ENCODE results near the gene RHBDD3.

RHBDD3 gene

GRCh38 chr22:29309332-29310064 is 41.7 kb upstream of the RHBDD3 start (continued):
- TF ChIP-seq PATZ1 (CRISPR knock-in tag; IDR thresholded peaks at IDR 0.05; ENCODE audit: borderline replicate concordance) (no peak), ZNF70 (CRISPR knock-in tag; IDR thresholded peaks at IDR 0.05) (no peak), RARB (CRISPR knock-in tag; IDR thresholded peaks at IDR 0.05) (no peak), ZNF565 (CRISPR knock-in tag; conservative IDR thresholded peaks at IDR 0.05; ENCODE audit: low read depth) (no peak), PPARA (CRISPR knock-in tag; IDR thresholded peaks at IDR 0.05; ENCODE audit: borderline replicate concordance) (no peak)

- ATAC-seq, result no peak
- no peak for TF ChIP-seq ZNF8 (CRISPR knock-in tag; IDR thresholded peaks at IDR 0.05)
- no peak for TF ChIP-seq POU6F1 (CRISPR knock-in tag; IDR thresholded peaks at IDR 0.05; ENCODE audit: borderline replicate concordance, low read depth)
- no peak for TF ChIP-seq ZFP30 (CRISPR knock-in tag; IDR thresholded peaks at IDR 0.05)
- TF ChIP-seq CSRNP3 (CRISPR knock-in tag; IDR thresholded peaks at IDR 0.05), result no peak
- TF ChIP-seq ZNF565 (CRISPR knock-in tag; conservative IDR thresholded peaks at IDR 0.05; ENCODE audit: low read depth), result no peak
- no peak for TF ChIP-seq TCF4 (CRISPR knock-in tag; IDR thresholded peaks at IDR 0.05; ENCODE audit: borderline replicate concordance)
- TF ChIP-seq OSR1 (CRISPR knock-in tag; IDR thresholded peaks at IDR 0.05), result no peak
- no peak for TF ChIP-seq PPARA (CRISPR knock-in tag; IDR thresholded peaks at IDR 0.05; ENCODE audit: borderline replicate concordance)
- no peak for TF ChIP-seq ZC3H10 (CRISPR knock-in tag; IDR thresholded peaks at IDR 0.05)
- no peak for TF ChIP-seq ARNTL (CRISPR knock-in tag; IDR thresholded peaks at IDR 0.05; ENCODE audit: borderline replicate concordance, low read depth)
- no peak for TF ChIP-seq TSHZ2 (CRISPR knock-in tag; IDR thresholded peaks at IDR 0.05)
- TF ChIP-seq SNAI2 (CRISPR knock-in tag; IDR thresholded peaks at IDR 0.05), result no peak
- TF ChIP-seq CREB5 (CRISPR knock-in tag; IDR thresholded peaks at IDR 0.05; ENCODE audit: low read depth), result no peak
- TF ChIP-seq ZNF70 (CRISPR knock-in tag; IDR thresholded peaks at IDR 0.05), result no peak
Measured at GRCh38 chr22:29308791-29309262, 41.0 kb upstream of the RHBDD3 start.

- TF ChIP-seq ISL1 (CRISPR knock-in tag; IDR thresholded peaks at IDR 0.05) (no peak), RARB (CRISPR knock-in tag; IDR thresholded peaks at IDR 0.05) (no peak)
- no peak for ATAC-seq
Measured at GRCh38 chr22:29308148-29308790, 40.5 kb upstream of the RHBDD3 start.

Measured in SK-N-SH treated with all-trans-retinoic acid at 6 μM for 48 hours (cell line).